H1 (cell line): ENCODE results near the gene FOXO4. TPM values are rescaled to one million over a fixed set of nuclear protein-coding genes. Genes with fewer than 3 reads are reported as not detected.

Experiments used
- CTCF ChIA-PET: fragments of 300-600 bp; sonication (Branson Sonifier 250); formaldehyde crosslinking; loops from one replicate; lab custom pipeline; 2021; ENCODE audit not compliant: partially characterized antibody; lab: Charles Lee
- POLR2A ChIA-PET: fragments of 300-600 bp; sonication (Branson Sonifier 250); formaldehyde crosslinking; loops from one replicate; lab custom pipeline; 2021; ENCODE audit warnings: inconsistent platforms; ENCODE audit not compliant: partially characterized antibody; lab: Charles Lee
- DNase-seq, 2 experiments: peaks; one replicate each; pipeline versions ENCODE4 v3.0.0 to v3.0.0-alpha.2; 2010 to 2022; ENCODE audit warnings: low spot score in 2 of 2, low read depth in 1 of 2, mixed read lengths in 1 of 2
- FAIRE-seq: peaks from 2 replicates; lab custom pipeline; 2011; peaks lifted over from hg19 to GRCh38; lab: Jason Lieb, UNC
- H2AFZ ChIP-seq: 2 replicates; pipeline ENCODE4 v1.8.1; 2012; ENCODE audit warnings: low read length, inconsistent platforms
- H2AK5ac ChIP-seq: 2 replicates; pipeline ENCODE4 v1.6.1; 2013; ENCODE audit warnings: low read depth, low read length
- H2BK120ac ChIP-seq: replicated peaks from 2 replicates; pipeline ENCODE3; 2013; ENCODE audit warnings: low read depth, low read length, inconsistent platforms
- H2BK12ac ChIP-seq: 2 replicates; pipeline ENCODE4 v1.6.1; 2013; ENCODE audit warnings: low read depth, low read length
- H2BK15ac ChIP-seq: 2 replicates; pipeline ENCODE4 v1.6.1; 2013; ENCODE audit warnings: low read length
- H2BK20ac ChIP-seq: 2 replicates; pipeline ENCODE4 v1.6.1; 2013; ENCODE audit warnings: low read length
- H2BK5ac ChIP-seq: 2 replicates; pipeline ENCODE4 v1.6.1; 2013; ENCODE audit warnings: low read depth, low read length
- H3K14ac ChIP-seq: 2 replicates; pipeline ENCODE4 v1.6.1; 2013; ENCODE audit warnings: inconsistent platforms; ENCODE audit not compliant: insufficient read length
- H3K18ac ChIP-seq: 2 replicates; pipeline ENCODE4 v1.6.1; 2013; ENCODE audit warnings: low read length; ENCODE audit errors: extremely low read depth
- H3K23ac ChIP-seq: 2 replicates; pipeline ENCODE4 v1.6.1; 2013; ENCODE audit warnings: inconsistent platforms; ENCODE audit not compliant: insufficient read length
- H3K23me2 ChIP-seq: 2 replicates; pipeline ENCODE4 v1.6.1; 2013; ENCODE audit warnings: low read depth, low read length
- H3K27ac ChIP-seq: 2 replicates; pipeline ENCODE4 v1.6.1; 2011; ENCODE audit warnings: low read depth, low read length, inconsistent platforms
- H3K27me3 ChIP-seq, 4 experiments: replicated peaks in 1 of 4; 1 replicate in 1 of 4; 2 replicates in 3 of 4; pipeline versions ENCODE4 v1.6.1 to v1.8.1; 2011 to 2013; ENCODE audit warnings: low read length in 3 of 4, mild to moderate bottlenecking in 3 of 4, inconsistent platforms in 2 of 4, mixed read lengths in 2 of 4, moderate library complexity in 1 of 4; ENCODE audit not compliant: control insufficient read depth in 3 of 4, insufficient read depth in 3 of 4; ENCODE audit errors: extremely low read depth in 1 of 4
- H3K36me3 ChIP-seq, 4 experiments: 2 replicates each; pipeline versions ENCODE4 v1.6.1 to v1.8.1; 2011 to 2013; ENCODE audit warnings: mild to moderate bottlenecking in 4 of 4, low read length in 3 of 4, moderate library complexity in 2 of 4, control low read depth in 1 of 4, inconsistent platforms in 1 of 4; ENCODE audit not compliant: insufficient read depth in 4 of 4, control insufficient read depth in 2 of 4
- H3K4ac ChIP-seq: replicated peaks from 2 replicates; pipeline ENCODE3; 2013; ENCODE audit warnings: low read length, low read depth, mixed read lengths, inconsistent platforms; ENCODE audit not compliant: insufficient read length
- H3K4me1 ChIP-seq, 4 experiments: replicated peaks in 1 of 4; 1 replicate in 1 of 4; 2 replicates in 3 of 4; pipeline versions ENCODE4 v1.6.1 to v1.8.1; 2011 to 2013; ENCODE audit warnings: low read length in 3 of 4, inconsistent platforms in 2 of 4, mixed read lengths in 1 of 4; ENCODE audit not compliant: insufficient read depth in 4 of 4, control insufficient read depth in 3 of 4
- H3K4me2 ChIP-seq, 2 experiments: 2 replicates each; pipeline versions ENCODE4 v1.6.1 to v1.8.1; 2011 to 2013; ENCODE audit warnings: low read depth in 2 of 2, low read length in 2 of 2, control low read depth in 1 of 2, inconsistent platforms in 1 of 2, mild to moderate bottlenecking in 1 of 2; ENCODE audit not compliant: insufficient read depth in 1 of 2
- H3K4me3 ChIP-seq, 4 experiments: fragments of 200-600, 300-600 bp in 1 of 4; sonication (generic), shearing (Covaris generic), sonication (Bioruptor Twin) in 1 of 4; 2 replicates each; pipeline versions ENCODE4 v1.5.1 to v1.8.1; 2011 to 2016; ENCODE audit warnings: low read length in 4 of 4, low read depth in 3 of 4, control low read depth in 2 of 4, inconsistent platforms in 2 of 4, mild to moderate bottlenecking in 2 of 4, mixed read lengths in 1 of 4, moderate library complexity in 1 of 4; ENCODE audit not compliant: insufficient read depth in 2 of 4; ENCODE audit errors: extremely low read depth in 1 of 4
- H3K56ac ChIP-seq: replicated peaks from 2 replicates; pipeline ENCODE3; 2013; ENCODE audit warnings: low read depth, mild to moderate bottlenecking, mixed read lengths, low read length, inconsistent platforms; ENCODE audit not compliant: insufficient read length
- H3K79me1 ChIP-seq: 2 replicates; pipeline ENCODE4 v1.6.1; 2013; ENCODE audit warnings: low read depth, low read length, control low read depth
- H3K79me2 ChIP-seq, 2 experiments: 2 replicates each; pipeline versions ENCODE4 v1.6.1 to v1.8.1; 2012 to 2013; ENCODE audit warnings: low read length in 2 of 2, mild to moderate bottlenecking in 2 of 2, inconsistent platforms in 1 of 2; ENCODE audit not compliant: insufficient read depth in 2 of 2, control insufficient read depth in 1 of 2
- H3K9ac ChIP-seq, 4 experiments: replicated peaks in 1 of 4; 1 replicate in 1 of 4; 2 replicates in 3 of 4; pipeline versions ENCODE4 v1.6.1 to v1.8.1; 2011 to 2013; ENCODE audit warnings: low read depth in 3 of 4, low read length in 3 of 4, control low read depth in 2 of 4, mild to moderate bottlenecking in 2 of 4, moderate library complexity in 2 of 4, inconsistent platforms in 1 of 4; ENCODE audit errors: extremely low read depth in 1 of 4
- H3K9me3 ChIP-seq, 2 experiments: 2 replicates each; pipeline versions ENCODE4 v1.6.1 to v1.8.1; 2012 to 2013; ENCODE audit warnings: mild to moderate bottlenecking in 2 of 2, moderate library complexity in 2 of 2, control low read depth in 1 of 2, inconsistent platforms in 1 of 2, low read depth in 1 of 2, low read length in 1 of 2, mixed read lengths in 1 of 2; ENCODE audit not compliant: insufficient read depth in 2 of 2
- H4K20me1 ChIP-seq, 2 experiments: replicated peaks in 1 of 2; 2 replicates each; pipeline versions ENCODE3 to v1.8.1; 2011 to 2013; ENCODE audit warnings: inconsistent platforms in 2 of 2, low read length in 2 of 2, mild to moderate bottlenecking in 1 of 2; ENCODE audit not compliant: insufficient read depth in 2 of 2, control insufficient read depth in 1 of 2
- H4K5ac ChIP-seq: 2 replicates; pipeline ENCODE4 v1.6.1; 2013; ENCODE audit warnings: low read length, low read depth, mixed read lengths, inconsistent platforms; ENCODE audit not compliant: insufficient read length
- H4K8ac ChIP-seq: 2 replicates; pipeline ENCODE4 v1.8.0; 2013; ENCODE audit warnings: mild to moderate bottlenecking, moderate library complexity, low read length, inconsistent platforms; ENCODE audit not compliant: insufficient read depth; ENCODE audit errors: extremely low read depth
- H4K91ac ChIP-seq: replicated peaks from 2 replicates; pipeline ENCODE3; 2013; ENCODE audit warnings: low read length, mixed read lengths, inconsistent platforms; ENCODE audit not compliant: insufficient read length
- ASH2L ChIP-seq: fragments of 200-600, 300-600 bp; sonication (generic); IDR thresholded peaks from one replicate; pipeline ENCODE4 v1.7.1; 2017; ENCODE audit warnings: low read length
- BRCA1 ChIP-seq: IDR thresholded peaks from 2 replicates; pipeline ENCODE4 v1.6.1; 2012; ENCODE audit warnings: low read depth, low read length, improper control_type of control experiment
- CHD1 ChIP-seq: IDR thresholded peaks from 2 replicates; pipeline ENCODE4 v1.6.1; 2012; ENCODE audit warnings: low read depth, low read length, improper control_type of control experiment
- GTF2F1 ChIP-seq: IDR thresholded peaks from 2 replicates; pipeline ENCODE4 v1.6.1; 2012; ENCODE audit warnings: low read depth, low read length, improper control_type of control experiment, borderline replicate concordance
- KDM1A ChIP-seq: fragments of 200-600, 300-600 bp; sonication (generic); IDR thresholded peaks from 2 replicates; pipeline ENCODE4 v1.7.1; 2016; ENCODE audit warnings: mild to moderate bottlenecking, low read length, borderline replicate concordance
- RBBP5 ChIP-seq: IDR thresholded peaks from 2 replicates; pipeline ENCODE4 v1.7.1; 2012; ENCODE audit warnings: low read depth, mild to moderate bottlenecking, inconsistent platforms, low read length, moderate library complexity, borderline replicate concordance
- TAF1 ChIP-seq: IDR thresholded peaks from 2 replicates; pipeline ENCODE4 v1.6.1; 2011; ENCODE audit warnings: mild to moderate bottlenecking, low read depth, low read length
- TBP ChIP-seq: IDR thresholded peaks from 2 replicates; pipeline ENCODE4 v1.6.1; 2011; ENCODE audit warnings: low read depth, low read length, improper control_type of control experiment
- TEAD4 ChIP-seq: IDR thresholded peaks from 2 replicates; pipeline ENCODE4 v1.6.1; 2012; ENCODE audit warnings: low read depth, low read length, inconsistent platforms, mixed read lengths
- WGBS, 2 experiments: shearing (Covaris generic) in 1 of 2; methylation state at CpG; one replicate each; pipeline versions ENCODE4 v1.1.6 to v1.1.7; 2013 to 2015; ENCODE audit warnings: low lambda C conversion rate in 2 of 2, mixed read lengths in 2 of 2, inconsistent platforms in 1 of 2, low coverage in 1 of 2, missing lambda C conversion rate in 1 of 2; ENCODE audit not compliant: insufficient replicate concordance in 2 of 2, insufficient coverage in 1 of 2, insufficient read length in 1 of 2; ENCODE audit errors: extremely low coverage in 1 of 2, missing lambda C conversion rate in 1 of 2; 5-methylcytosine and 5-hydroxymethylcytosine counted together
- polyA plus RNA-seq, 7 experiments: library from polyadenylated mRNA; depleted of rRNA in 3 of 7; stranded (reverse) in 5 of 7; unstranded in 2 of 7; fragments of >200 nt in 5 of 7; fragments of 200-250 nt in 2 of 7; gene quantifications; 1 replicate in 5 of 7; 2 replicates in 1 of 7; 4 replicates in 1 of 7; pipeline versions ENCODE4 v1.2.1 to v1.2.3, GENCODE V29; 2011 to 2013; ENCODE audit warnings: missing spikeins in 2 of 7, mixed read lengths in 2 of 7
- total RNA-seq: library from RNA; stranded (reverse); fragmentation: NEBNext Ultra II Directional; extraction: Animal tissue kit (Norgen Biotek cat#: 25700); gene quantifications from 2 replicates; pipeline ENCODE4 v1.2.1, GENCODE V29; 2021

The FOXO4 gene
- total and polyA plus RNA-seq, 2 of the 8 experiments (the other 6 are each of a cell fraction or from before 2014, with no cell fraction given) = 12.3 to 57.4 TPM

GRCh38 chrX:71128166-71128833 is 32.6 kb downstream of the FOXO4 start:
- TF ChIP-seq KDM1A = no peak
- no peak for TF ChIP-seq CHD1
- no peak for TF ChIP-seq TEAD4
- no peak for TF ChIP-seq GTF2F1
- TF ChIP-seq TAF1 = no peak
- no peak for TF ChIP-seq RBBP5
- TF ChIP-seq ASH2L = no peak
- no peak for TF ChIP-seq BRCA1
- TF ChIP-seq TBP = no peak
- TF ChIP-seq, all 59 proteins: peak for 0
- no peak overlapping the region for H2AFZ ChIP-seq
- H3K79me2 ChIP-seq = no peaks in the 10 kb centered on the region
- no peak overlapping the region for H3K9ac ChIP-seq
- H3K56ac ChIP-seq = no peak overlapping the region
- no peak overlapping the region for H4K5ac ChIP-seq
- H4K20me1 ChIP-seq = no peaks in the 10 kb centered on the region
- no peak overlapping the region for H2BK120ac ChIP-seq
- no peaks in the 10 kb centered on the region for H3K9me3 ChIP-seq
- H3K27me3 ChIP-seq = no peaks in the 10 kb centered on the region
- no peak overlapping the region for H3K27ac ChIP-seq
- no peak overlapping the region for H3K4me2 ChIP-seq
- H4K91ac ChIP-seq = no peak overlapping the region
- no peak overlapping the region for H2AK5ac ChIP-seq
- H3K4me3 ChIP-seq = no peak overlapping the region
- DNase-seq (no peak), FAIRE-seq (no peak)
- no peak overlapping the region for H3K14ac ChIP-seq
- H4K8ac ChIP-seq = no peak overlapping the region
- H2BK12ac ChIP-seq = no peak overlapping the region
- H3K23me2 ChIP-seq = no peaks in the 10 kb centered on the region
- H3K4me1 ChIP-seq = no peaks in the 10 kb centered on the region
- H2BK20ac ChIP-seq = no peak overlapping the region
- H3K36me3 ChIP-seq = peaks cover 4 to 66% (median 40%) of the 10 kb centered on the region in 4 experiments; a peak in 6 of 8 replicates
- H3K79me1 ChIP-seq = no peaks in the 10 kb centered on the region
- CTCF ChIA-PET = interaction anchor here (0.8 to 3.5 kb wide), 12 partner anchors 10 to 158 kb away, joined by 3 to 13 read pairs (median 4); partner anchors contain the start of genes FOXO4 and MED12
- WGBS, 2 experiments = 95% methylated on average over 8 of the region's 12 CpGs; no CpG with 5 or more reads in 1 of the 2 experiments
- H3K18ac ChIP-seq = no peak overlapping the region
- POLR2A ChIA-PET = interaction anchor here (0.8 to 1.9 kb wide), 3 partner anchors 11 to 29 kb away, joined by 3 to 4 read pairs (median 4); no protein-coding TSS in a partner anchor
- no peak overlapping the region for H2BK15ac ChIP-seq
- no peak overlapping the region for H3K4ac ChIP-seq
- H2BK5ac ChIP-seq = no peak overlapping the region
- H3K23ac ChIP-seq = no peak overlapping the region
